NCI-H187 treated with DMSO at 0.1 percent for 48 hours (cell line): Measurements from ENCODE around the gene RFX3.
A peak's percentile ranks its signal among the peaks of the same experiment; 100 is the strongest.

ENCODE experiments used
- DNase-seq: peaks from one replicate; lab custom pipeline; 2025; lab: John Stamatoyannopoulos, UW

Gene RFX3

DNA sequence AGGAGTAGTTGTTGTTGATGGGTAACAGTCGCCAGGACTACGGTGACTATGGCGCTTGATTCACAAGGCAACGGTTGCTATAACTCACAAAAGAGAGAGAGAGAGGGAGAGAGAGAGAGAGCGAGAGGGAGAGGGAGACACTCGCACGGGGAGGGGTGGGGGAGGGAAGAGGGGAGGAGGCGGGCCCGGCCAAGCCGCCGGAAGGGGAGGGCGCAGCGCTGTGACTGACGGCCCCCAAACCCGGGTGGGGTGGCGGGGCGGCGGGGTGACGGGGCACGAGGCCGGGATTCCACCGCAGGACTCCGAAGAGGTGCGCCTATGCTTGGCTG is at the start of gene RFX3:
RFX3 (minus strand) TSS at position 166 of the 329 bp plus-strand sequence. CDS start 130,413 bp downstream, outside the sequence.
- DNase-seq, result peak; percentile 81

DNA sequence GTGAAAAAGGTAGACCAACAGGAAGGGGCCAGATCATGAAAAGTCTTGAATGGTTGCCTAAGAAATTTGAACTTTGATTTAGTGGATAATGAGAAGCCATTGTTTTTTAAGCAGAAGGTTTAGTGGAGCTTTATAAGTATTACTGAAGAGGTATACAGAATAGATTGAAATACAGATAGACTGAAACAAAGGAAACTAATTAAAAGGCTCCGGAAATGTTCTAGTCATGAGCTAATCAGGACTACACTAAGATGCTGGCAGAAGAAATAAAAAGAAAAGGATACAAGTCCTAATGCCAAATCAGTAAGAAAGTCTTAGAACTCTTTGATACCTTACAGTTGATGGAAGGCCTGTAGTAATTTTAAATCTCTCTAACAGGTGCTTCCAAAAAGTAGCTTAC is 45.7 kb upstream of the RFX3 start:
- DNase-seq, result no peak

DNA sequence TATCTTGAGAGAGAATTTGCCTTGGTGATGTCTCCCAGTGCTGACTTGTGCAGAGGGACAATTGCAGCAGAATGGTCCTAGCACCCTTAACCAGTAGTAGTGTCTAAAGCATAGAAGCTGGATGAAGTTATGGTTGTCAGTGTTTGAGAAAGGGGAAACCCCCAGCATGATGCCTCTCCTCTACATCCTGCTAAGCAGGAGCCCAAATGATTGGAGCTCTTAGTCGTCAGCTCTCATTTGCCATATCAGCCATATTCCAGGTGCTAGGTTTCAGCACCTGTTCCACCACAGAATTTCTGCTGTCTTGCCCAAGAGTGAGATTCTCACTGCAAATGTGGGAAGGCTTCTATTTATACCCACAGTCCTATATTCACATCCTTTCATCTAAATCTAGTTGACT is 43.7 kb upstream of the RFX3 start:
- no peak for DNase-seq

DNA sequence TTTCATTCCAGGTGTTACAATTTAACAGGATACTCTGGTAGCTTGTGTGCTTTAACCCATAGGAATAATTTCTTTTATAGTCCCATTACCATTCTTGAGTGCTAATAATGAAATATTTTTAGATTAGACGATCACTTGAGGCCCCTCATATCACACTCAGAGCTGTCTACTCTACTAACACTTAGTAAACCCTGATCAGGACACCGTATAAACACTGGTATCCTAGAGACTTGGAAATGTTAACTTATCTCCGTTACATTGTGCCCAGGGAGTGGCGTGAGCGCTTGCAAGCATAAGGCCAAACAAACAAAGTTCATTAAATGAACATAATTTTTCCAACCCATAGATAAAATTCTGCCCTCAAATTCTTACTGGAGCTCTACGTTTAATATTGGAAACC is 42.2 kb upstream of the RFX3 start:
- DNase-seq, result no peak

DNA sequence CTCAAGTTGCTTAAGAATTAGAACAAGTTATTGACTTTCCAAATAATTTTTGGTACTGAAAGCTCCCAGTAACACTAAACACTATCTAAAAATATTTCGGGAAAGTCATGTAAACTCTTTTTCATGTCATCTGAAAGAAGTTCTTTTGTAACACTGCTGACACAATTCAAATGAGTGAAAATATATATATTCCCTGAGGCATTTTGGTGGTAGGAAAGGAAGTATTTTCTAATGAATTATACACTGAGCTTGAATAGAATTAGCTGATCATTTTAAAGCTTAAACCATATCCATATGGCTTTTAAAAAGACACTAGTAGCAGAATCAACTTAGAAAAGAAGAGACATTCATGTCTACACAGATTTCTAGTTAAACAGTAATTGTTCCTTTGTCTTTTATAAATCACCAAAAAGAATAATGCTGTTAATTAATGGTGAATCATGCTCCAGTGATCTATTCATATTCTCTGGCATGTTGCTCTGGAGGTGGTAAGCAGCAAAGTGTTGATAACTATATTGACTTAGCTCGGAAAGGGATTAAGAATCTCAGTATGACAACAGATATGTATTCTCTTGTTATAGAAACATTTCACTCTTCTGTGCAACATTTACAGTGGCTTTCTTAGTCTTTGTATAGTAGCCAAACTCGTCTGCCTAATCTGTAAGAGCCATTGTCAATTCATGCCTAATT is 27.4 kb upstream of the RFX3 start:
- no peak for DNase-seq

DNA sequence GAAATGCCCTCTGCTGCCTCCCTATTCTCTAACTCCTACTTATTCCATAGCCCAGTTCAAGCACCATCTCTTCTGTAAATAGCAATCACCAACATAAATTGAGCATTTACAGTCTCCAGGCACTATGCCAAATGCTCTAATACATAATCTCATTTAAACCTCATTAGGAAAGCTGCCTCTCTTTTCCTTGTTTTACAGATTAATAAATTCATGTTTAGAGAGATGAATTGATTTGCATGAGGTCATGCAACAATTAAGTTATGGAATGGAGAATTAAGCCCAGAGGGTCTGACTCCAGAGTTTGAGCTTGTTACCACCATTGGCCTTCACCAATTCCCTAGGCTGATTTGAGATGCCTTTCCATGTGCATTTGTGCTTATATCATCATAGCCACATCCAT is 23.4 kb upstream of the RFX3 start:
- DNase-seq, result no peak

DNA sequence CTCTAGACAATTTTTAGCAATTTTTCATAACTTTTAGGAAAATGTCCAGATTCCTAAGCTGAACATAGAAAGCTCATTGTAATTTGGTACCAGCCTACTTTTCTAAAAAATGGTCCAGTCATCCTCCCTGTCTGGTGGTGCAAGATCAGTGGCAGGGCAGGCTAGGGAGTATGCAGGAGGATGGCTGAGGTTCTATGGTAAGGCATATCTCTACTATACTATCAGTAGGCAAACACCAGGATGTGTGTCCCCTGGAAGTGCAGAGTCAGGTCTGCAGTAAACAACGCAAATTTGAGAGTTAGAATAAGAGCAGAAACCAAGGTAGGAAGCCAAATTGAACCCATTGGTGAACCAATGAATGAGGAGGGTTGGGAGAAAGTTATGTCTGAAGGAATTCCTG is 22.8 kb upstream of the RFX3 start:
- DNase-seq, result no peak

DNA sequence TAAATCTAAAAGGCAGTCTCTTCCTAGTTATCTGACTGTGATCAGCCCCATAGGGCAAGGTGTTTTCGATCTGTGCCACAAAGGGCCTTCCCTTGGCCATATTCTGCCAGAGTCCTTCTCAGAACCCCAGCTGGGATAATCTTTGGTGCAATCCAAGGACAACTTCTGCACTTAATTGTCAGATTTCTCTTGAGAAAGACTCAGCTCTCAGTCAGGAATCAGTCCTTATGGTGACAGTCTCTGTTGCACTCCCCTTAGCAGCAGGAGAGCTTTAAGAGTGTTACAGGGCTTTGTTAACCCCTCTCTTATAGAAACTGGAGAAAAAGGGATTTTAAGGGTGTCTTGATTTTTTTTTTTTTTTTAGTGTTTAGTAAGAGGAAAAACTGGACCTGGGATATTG is 15.4 kb upstream of the RFX3 start:
- DNase-seq, result no peak

DNA sequence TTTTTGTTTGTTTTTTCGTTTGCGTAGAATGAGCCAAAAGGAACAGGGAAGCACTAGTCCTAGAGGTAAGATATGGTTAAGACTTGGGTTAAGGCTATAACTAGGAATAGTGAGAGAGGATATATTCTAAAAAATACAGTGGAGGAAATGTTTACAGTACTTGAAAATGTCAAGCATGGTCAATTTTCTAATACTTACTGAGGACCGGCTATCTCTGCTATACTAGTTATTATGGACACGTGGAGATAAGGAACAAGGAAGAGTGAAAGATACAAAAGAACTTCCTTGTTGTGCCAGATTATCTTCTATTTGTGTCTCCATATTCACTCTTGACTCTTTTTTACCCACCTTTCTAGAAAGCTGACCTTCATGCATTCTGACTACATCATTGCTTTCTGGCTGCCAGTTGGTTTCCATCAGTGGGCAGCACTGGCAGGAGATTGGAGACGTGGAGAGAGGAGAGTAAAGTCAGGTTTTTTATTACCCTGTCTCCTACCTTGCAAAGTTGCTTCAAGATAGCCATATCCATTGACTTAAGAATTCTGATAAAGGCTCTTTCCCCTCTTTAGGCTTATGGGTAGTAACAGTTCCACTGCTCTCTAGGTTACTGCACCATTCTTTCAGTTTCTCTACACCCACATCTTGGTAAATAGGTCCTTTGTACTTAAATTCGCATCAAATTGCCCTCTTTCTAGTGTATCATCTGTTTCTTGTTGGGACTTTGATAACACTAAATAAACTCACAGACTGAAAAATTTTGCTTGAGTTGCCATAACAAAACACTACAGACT is 9.0 kb upstream of the RFX3 start:
- no peak for DNase-seq

DNA sequence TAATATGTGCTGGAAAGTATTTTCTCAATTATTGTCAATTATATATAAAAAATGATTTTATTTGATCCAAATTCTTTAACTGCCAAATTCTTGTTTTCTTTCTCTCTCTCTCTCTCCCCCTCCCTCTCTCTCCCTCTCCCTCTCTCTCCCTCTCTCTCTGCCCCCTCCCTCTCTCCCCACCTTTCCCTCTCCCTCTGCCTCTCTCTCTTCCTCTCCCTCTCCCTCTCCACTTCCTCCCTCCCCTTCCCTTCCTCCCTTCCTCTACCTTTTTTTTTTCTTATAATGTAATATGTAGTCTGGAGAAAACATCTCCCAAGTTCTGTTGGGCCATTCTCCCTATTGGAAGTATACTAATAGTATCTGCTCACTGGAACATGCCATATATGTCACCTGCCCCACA is 6.4 kb upstream of the RFX3 start:
- no peak for DNase-seq

DNA sequence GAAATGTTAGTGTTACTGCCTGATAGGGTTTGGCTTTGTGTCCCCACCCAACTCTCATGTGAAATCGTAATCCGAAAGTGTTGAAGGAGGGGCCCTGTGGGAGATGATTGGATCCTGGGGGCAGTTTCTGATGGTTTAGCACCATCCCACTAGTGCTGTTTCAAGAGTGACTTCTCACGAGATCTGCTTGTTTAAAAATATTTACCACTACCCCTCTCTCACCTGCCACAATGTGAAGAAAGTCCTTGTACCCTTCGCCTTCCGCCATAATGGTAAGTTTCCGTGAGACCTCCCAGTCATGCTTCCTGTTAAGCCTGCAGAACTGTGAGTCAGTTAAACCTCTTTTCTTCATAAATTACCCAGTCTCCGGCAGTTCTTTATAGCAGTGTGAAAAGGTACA is 2.6 kb upstream of the RFX3 start:
- no peak for DNase-seq

DNA sequence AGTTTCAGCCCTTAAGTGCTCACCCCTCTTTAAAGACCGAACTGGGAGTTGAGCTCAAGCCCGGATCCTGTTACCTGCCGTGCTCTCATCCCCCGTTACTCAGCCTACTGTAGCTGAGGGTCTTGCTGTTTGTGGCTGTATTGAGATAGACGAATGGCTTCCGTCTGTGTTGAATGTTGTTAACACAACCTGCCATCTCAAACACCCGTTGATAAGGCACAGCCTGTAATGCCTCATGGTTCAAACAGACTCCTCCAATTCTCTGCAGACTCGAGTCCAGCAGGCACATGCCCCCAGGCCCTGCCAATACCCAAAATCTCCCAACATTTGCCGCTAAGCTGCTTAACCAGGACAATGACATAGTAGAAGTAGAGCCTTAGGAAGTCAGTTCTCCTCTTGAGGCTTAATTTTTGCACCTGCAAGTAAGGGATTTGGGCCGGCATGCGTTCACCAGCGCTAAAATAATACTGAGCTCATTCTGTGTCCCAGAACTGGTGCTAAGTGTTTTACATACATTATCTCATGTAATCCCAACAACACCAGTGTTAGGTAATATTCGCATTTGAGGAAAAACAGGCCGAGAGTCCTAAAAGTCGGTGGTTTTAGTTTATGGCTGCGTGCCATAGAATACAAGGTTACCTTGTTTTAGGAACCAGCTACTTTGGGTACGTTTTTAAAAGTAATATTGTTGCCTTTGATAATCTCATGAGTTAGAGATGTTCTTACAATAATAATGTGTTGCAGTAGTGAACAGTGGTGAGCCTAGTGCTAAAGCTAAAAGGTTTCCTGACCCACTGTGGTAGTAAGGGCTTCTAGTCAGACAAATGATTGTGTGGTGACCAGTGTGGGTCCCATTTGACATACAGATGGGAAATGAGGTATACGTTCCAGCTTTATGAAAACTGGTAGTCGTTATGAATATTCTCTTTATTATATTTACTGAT is 1.5 kb upstream of the RFX3 start:
- DNase-seq, result no peak

DNA sequence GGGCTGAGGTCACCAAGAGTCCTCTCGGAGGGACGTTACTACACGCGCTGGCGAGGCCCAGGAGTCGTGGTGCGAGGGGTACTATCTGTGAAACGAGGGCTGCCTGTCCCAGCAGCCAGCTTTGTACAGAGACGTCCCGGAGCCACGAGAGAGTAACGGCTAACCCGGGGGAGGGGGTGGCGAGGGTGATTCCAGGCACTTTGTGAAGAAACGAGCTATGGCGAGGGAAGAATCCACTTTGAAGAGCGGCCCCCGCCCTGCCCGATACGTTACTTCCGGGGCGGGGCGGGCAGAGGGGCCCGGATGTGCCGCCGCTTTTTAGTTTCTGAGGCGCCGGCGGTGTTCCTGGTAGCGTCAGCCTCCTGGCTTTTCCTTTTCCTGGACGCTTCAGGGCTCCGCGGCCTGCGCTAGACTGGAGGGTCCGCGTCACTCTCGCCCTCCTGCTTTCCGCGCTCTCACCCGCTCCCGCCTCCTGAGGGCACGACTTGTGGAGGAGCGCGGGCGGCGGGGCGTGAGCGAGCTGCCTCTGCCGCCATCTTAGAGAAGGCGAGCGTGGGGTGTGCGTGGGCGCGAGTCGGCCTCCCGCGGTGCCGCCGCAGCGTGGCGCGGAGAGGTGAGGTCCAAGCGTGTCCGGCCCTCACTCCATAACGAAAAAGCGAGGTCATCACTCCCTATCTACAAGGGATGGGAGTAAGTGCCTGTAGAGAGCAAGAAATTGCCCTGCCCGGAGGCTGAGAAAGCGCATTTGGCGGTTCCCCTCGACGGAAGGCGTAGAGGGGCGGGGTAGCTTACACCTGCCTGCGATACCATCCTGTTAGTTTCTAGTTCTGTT is 580 bp upstream of the RFX3 start:
- DNase-seq, result peak; percentile 43

DNA sequence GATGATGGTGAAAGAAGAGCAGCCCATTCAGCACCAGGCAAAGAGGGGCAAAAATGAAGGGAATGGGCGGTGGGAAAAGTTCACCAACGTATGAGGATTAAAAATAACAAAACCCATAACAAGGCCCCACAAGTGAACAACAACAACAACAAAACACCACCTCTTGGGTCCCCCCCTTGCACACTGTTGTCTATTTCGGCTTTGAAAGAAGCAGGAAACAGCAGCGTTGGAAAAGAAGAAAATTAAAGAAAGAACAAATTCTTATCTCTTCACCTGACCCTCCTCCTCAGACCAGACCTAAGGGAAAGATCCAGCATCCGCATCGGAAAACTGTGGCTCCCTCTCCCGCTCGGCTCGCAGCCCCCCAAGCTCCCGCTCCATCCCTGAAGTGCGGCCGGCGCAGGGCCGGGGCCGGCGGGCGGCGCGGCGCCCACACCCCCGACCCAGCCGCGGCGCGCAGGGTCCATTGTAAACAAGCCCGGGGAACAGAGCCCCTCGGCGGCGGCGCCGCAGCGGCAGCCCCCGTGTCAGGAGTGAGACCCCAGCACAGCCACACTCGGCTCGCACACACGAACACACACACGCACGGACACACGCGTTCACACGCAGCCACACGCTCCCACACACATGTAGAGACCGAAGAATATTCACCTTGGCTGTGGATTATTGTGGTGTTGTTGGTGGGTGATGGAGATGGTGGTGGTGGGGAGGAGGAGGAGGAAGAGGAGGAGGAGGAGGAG is 535 bp downstream of the RFX3 start:
- DNase-seq, result no peak

DNA sequence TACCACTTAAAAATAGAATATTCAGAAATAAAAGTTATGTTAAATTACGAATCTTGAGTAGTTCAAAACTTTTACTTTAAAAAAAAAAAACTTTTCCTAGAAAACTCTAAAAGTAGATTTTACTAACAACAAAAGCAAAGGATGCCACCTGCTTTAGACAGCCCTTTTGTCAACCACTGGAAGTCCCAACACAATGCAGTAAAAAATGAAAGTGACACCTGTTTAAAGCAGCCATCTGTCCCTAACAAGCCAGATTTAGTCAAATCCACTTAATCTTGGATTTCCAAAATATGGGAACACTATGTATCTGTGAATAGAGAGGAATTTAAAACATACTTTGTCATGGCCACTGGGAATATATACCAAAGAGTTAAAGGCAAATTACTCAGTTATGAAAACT is 3.8 kb downstream of the RFX3 start:
- no peak for DNase-seq

DNA sequence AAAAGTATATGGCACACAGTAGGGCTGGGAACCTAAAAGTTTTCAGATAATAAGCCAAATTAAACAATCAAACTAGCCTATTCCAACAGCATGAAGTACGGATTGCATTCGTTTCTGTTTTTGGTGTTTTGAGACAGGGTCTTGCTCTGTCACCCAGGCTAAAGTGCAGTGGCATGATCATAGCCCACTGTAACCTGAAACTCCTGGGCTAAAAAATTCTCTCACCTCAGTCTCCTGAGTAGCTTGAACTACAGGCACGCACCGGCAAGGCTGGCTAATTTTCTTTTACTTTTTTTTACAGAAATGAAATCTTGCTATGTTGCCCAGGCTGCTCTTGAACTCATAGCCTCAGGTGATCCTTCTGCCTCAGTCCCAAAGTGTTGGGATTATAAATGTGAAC is 5.2 kb downstream of the RFX3 start:
- DNase-seq, result no peak

DNA sequence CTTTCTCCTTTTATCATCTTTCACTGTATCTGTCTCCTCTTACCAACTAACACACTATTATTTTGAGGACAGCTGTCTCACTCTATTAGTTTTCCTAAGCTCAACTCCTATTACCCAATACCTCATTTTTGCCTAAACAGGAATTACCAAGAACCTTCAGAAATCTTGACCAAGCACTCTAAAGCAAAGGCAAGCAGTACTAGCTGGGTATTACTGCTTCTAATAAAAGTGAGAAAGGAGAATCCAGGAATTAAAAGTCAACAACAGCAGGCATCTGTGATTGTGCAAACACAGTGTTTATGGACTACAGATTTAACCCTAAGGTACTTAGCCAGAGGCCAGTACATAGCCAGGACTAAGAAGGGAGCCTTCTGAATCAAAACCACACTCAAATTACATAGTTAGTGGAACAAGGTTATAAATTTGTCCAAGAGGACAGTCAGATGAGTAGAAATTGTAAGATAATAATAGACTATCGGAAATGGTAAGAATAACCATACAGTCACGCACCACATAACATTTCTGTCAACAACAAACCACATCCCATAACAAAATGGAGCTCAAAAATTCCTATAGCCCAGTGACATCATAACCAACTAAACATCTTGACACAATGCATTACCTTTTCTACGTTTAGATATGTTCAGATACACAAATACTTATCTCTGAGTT is 8.3 kb downstream of the RFX3 start:
- DNase-seq, result no peak

DNA sequence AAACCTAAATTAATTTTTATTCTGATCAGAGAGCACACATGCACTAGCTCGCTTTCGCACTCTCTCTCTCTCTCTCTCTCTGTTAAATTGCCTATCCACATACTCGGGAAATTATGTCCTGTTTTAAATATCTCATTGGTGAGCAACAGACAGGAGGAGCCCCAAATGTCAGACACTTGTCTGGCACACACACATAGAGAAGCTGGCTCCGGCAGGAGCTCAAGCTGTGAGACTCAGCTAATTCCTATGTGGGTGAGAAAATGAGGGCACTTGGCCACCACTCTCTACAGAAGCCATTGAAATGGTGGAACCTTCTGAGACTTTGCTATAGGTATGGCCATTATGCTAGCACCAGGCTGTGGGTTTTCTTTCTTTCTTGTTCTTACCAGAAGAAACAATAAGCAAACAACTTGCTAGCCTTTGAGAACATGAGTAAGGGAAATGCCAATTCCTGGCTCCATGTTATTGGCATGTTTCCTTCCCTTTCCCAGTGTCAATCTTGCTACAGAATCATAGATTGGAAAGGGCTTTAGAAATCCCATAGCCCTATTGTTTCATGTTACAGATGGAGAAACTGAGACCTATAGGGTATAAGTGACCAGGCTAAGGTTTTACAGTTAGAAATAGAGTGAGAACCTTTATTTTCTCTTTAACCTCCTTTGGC is 9.0 kb downstream of the RFX3 start:
- no peak for DNase-seq

DNA sequence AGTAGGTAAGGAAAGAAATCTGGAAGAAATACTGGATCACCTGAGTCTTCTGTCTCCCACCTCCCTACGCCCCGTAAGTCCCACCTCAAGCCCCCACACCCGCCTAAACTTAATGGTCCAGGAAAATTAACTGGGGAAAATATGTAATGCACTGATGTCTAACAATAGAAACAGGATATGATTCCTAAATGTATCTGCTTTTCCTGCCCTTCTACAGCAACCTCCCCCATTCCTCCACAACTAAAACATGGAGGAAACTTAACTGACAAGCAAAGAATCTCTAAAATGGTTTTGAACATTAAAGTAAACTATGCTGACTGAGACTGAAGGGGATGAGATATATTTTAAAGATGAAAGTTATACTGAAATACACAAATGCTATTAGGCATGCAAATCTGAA is 10.4 kb downstream of the RFX3 start:
- no peak for DNase-seq

DNA sequence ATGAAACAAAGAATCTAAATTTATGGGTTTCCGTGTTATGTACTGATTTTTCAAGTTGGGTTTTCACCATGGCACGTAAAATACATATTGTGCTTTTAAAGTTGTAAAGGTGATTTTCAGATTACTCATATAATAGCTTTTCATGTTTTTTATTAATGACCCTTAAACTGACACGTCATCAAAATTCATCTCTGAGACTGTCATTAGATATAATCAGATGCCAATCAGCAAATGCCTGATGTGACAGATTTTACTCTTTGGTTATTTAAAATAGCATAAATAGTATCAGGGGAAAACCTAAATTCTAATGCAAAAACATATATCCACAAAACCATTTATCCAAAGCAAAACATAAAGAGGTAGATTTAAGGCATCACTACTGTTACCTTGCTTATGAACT is 11.0 kb downstream of the RFX3 start:
- DNase-seq, result no peak
